ENCODE data around the gene XXYLT1.

DNA sequence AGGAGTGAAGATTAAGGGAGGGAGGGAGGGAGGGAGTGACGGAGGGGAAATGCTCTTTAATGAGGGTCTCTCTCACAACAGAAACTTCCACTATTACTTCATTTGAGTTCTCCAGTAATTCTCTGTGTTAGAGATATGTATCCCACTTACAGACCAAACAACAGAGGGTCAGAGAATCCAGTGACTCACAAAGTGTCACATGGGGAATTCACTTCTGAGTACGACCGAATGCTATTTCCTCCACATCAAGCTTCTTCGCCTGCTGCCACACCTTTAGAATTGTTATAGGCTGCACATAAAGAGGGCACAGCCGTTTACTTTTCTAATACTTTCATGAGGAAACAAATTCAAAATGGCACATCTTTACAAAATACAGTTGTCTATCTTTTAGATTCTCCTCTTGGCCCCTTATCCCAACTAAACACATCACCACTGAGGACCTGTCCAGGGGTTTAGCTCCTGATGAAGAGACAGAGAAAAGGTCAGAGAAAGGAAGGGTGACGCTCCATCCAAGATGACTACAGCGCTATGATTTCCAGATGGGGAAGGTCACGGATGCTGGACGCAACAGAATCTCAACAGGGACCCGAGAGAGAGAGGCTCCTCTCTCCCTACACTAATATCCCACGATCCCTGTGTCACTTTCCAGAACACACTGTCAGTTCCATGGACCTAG lies 119.0 kb downstream of the XXYLT1 start:
- TF ChIP-seq POLR2AphosphoS5 (IDR thresholded peaks at IDR 0.05) = no peak
- TF ChIP-seq, protein P1, sequence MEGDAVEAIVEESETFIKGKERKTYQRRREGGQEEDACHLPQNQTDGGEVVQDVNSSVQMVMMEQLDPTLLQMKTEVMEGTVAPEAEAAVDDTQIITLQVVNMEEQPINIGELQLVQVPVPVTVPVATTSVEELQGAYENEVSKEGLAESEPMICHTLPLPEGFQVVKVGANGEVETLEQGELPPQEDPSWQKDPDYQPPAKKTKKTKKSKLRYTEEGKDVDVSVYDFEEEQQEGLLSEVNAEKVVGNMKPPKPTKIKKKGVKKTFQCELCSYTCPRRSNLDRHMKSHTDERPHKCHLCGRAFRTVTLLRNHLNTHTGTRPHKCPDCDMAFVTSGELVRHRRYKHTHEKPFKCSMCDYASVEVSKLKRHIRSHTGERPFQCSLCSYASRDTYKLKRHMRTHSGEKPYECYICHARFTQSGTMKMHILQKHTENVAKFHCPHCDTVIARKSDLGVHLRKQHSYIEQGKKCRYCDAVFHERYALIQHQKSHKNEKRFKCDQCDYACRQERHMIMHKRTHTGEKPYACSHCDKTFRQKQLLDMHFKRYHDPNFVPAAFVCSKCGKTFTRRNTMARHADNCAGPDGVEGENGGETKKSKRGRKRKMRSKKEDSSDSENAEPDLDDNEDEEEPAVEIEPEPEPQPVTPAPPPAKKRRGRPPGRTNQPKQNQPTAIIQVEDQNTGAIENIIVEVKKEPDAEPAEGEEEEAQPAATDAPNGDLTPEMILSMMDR (IDR thresholded peaks at IDR 0.05 in 8 of 11, conservative IDR thresholded peaks at IDR 0.05 in 3 of 11) = no peak
- TF ChIP-seq POLR2A (IDR thresholded peaks at IDR 0.05) = no peak

Measured in spleen (tissue), 7 donors.